HCT116 (cell line): ENCODE results near the gene ANKRD63. TPM values are rescaled to one million over a fixed set of nuclear protein-coding genes. Genes with fewer than 3 reads are reported as not detected.

Source experiments
- ATAC-seq: fragments of 200-7000 bp; cut with Tn5 transposase; 2 replicates; pipeline ENCODE4 v1.9.1; 2020; ENCODE audit warnings: mild to moderate bottlenecking, moderate library complexity
- BruUV-seq: library from RNA; stranded (reverse); fragments of 400-500 nt; replicated peaks from 2 replicates; lab custom pipeline; 2021; lab: Mats Ljungman, UMichigan
- CTCF ChIA-PET: fragments of 300-600 bp; sonication (Branson Sonifier 250); formaldehyde crosslinking; loops from one replicate; lab custom pipeline; 2021; ENCODE audit warnings: antibody characterized with exemption; lab: Charles Lee
- POLR2A ChIA-PET: fragments of 300-600, 350-600 bp; sonication (Branson Sonifier 250); formaldehyde crosslinking; loops from one replicate; lab custom pipeline; 2021; ENCODE audit warnings: antibody characterized with exemption; lab: Charles Lee
- RAD21 ChIA-PET, 2 experiments: fragments of 300-600 bp; sonication (Branson Sonifier 250); formaldehyde crosslinking; loops; one replicate each; lab custom pipeline; 2023; ENCODE audit warnings: low total read pairs in 2 of 2; ENCODE audit not compliant: uncharacterized antibody in 2 of 2, unreplicated experiment in 2 of 2, low non-redundant PET in 1 of 2; lab: Charles Lee
- DNase-seq: peaks from one replicate; pipeline ENCODE4 v3.0.0-alpha.2; 2010; ENCODE audit warnings: low read depth, low spot score
- H2AFZ ChIP-seq: fragments of 200-600 bp; shearing (Covaris generic), sonication (generic); 2 replicates; pipeline ENCODE4 v1.6.1; 2017; ENCODE audit warnings: low read depth, mixed run types, mixed read lengths, antibody characterized with exemption, low read length; ENCODE audit not compliant: poor library complexity, severe bottlenecking
- H3K27ac ChIP-seq: 2 replicates; pipeline ENCODE4 v1.5.1; 2012; ENCODE audit warnings: low read depth, low read length
- H3K27me3 ChIP-seq: fragments of 200-600 bp; sonication (generic); 2 replicates; pipeline ENCODE4 v1.6.1; 2016; ENCODE audit warnings: mixed run types, low read length, mixed read lengths; ENCODE audit not compliant: insufficient read depth
- H3K36me3 ChIP-seq, 2 experiments: fragments of 200-500 bp in 1 of 2; fragments of 200-600 bp in 1 of 2; sonication (Bioruptor generic) in 1 of 2; sonication (generic) in 1 of 2; 2 replicates each; pipeline versions ENCODE4 v1.5.1 to v1.6.1; 2014 to 2016; ENCODE audit warnings: low read length in 2 of 2, inconsistent platforms in 1 of 2, mixed read lengths in 1 of 2, mixed run types in 1 of 2; ENCODE audit not compliant: insufficient read depth in 2 of 2, control insufficient read depth in 1 of 2
- H3K4me1 ChIP-seq, 2 experiments: fragments of 200-600 bp in 1 of 2; sonication (generic) in 1 of 2; 2 replicates each; pipeline versions ENCODE4 v1.5.1 to v1.6.1; 2012 to 2017; ENCODE audit warnings: low read length in 2 of 2, inconsistent platforms in 1 of 2, mild to moderate bottlenecking in 1 of 2, mixed read lengths in 1 of 2, mixed run types in 1 of 2, moderate library complexity in 1 of 2; ENCODE audit not compliant: insufficient read depth in 2 of 2, control insufficient read depth in 1 of 2
- H3K4me2 ChIP-seq: fragments of 200-600 bp; sonication (generic); 2 replicates; pipeline ENCODE4 v1.6.1; 2017; ENCODE audit warnings: mixed run types, low read length, mixed read lengths
- H3K4me3 ChIP-seq, 2 experiments: fragments of 200-600 bp in 1 of 2; sonication (generic) in 1 of 2; replicated peaks in 1 of 2; 2 replicates each; pipeline ENCODE4 v1.5.1; 2011 to 2016; ENCODE audit warnings: low read length in 2 of 2, control low read depth in 1 of 2, low read depth in 1 of 2, mild to moderate bottlenecking in 1 of 2, mixed read lengths in 1 of 2, mixed run types in 1 of 2
- H3K79me2 ChIP-seq: fragments of 200-600 bp; sonication (generic); 2 replicates; pipeline ENCODE4 v1.6.1; 2017; ENCODE audit warnings: mild to moderate bottlenecking, mixed run types, low read length, moderate library complexity, mixed read lengths; ENCODE audit not compliant: insufficient read depth
- H3K9ac ChIP-seq: fragments of 200-600 bp; sonication (generic); 2 replicates; pipeline ENCODE4 v1.6.1; 2016; ENCODE audit warnings: low read length, mixed read lengths
- H3K9me2 ChIP-seq: fragments of 200-600 bp; sonication (generic), shearing (Covaris generic); 2 replicates; pipeline ENCODE4 v1.6.1; 2017; ENCODE audit warnings: mixed run types, mild to moderate bottlenecking, moderate library complexity; ENCODE audit not compliant: insufficient read depth
- H3K9me3 ChIP-seq, 2 experiments: fragments of 200-500 bp in 1 of 2; fragments of 200-600 bp in 1 of 2; sonication (Bioruptor generic) in 1 of 2; sonication (generic) in 1 of 2; 2 replicates each; pipeline ENCODE4 v1.6.1; 2014 to 2017; ENCODE audit warnings: low read length in 2 of 2, mixed read lengths in 2 of 2, inconsistent platforms in 1 of 2, low read depth in 1 of 2, mild to moderate bottlenecking in 1 of 2, mixed run types in 1 of 2, moderate library complexity in 1 of 2; ENCODE audit not compliant: control insufficient read depth in 1 of 2, insufficient read depth in 1 of 2
- H4K20me1 ChIP-seq: fragments of 200-600 bp; sonication (generic), shearing (Covaris generic); 2 replicates; pipeline ENCODE4 v1.6.1; 2017; ENCODE audit warnings: mixed run types, mild to moderate bottlenecking, moderate library complexity; ENCODE audit not compliant: insufficient read depth
- CBX3 ChIP-seq: IDR thresholded peaks from 2 replicates; pipeline ENCODE4 v1.6.1; 2012; ENCODE audit warnings: low read depth
- CTCF ChIP-seq, 3 experiments: fragments of 200-600 bp in 1 of 3; sonication (generic) in 1 of 3; IDR thresholded peaks in 2 of 3; conservative IDR thresholded peaks in 1 of 3; 2 replicates each; pipeline ENCODE4 v1.5.1; 2012 to 2017; ENCODE audit warnings: low read depth in 2 of 3, low read length in 2 of 3, antibody characterized with exemption in 1 of 3, borderline replicate concordance in 1 of 3, control low read depth in 1 of 3, mild to moderate bottlenecking in 1 of 3, mixed read lengths in 1 of 3, mixed run types in 1 of 3, moderate library complexity in 1 of 3; ENCODE audit not compliant: insufficient read depth in 1 of 3
- ELF1 ChIP-seq: IDR thresholded peaks from 2 replicates; pipeline ENCODE4 v1.6.1; 2012; ENCODE audit warnings: low read depth, borderline replicate concordance
- EZH2 ChIP-seq: fragments of 200-600 bp; sonication (generic); IDR thresholded peaks from 2 replicates; pipeline ENCODE4 v1.6.1; 2017; ENCODE audit warnings: antibody characterized with exemption, mixed run types
- EZH2phosphoT487 ChIP-seq: fragments of 200-600 bp; IDR thresholded peaks from 2 replicates; pipeline ENCODE4 v1.6.1; 2018; ENCODE audit warnings: antibody characterized with exemption, borderline replicate concordance
- FOSL1 ChIP-seq: IDR thresholded peaks from 2 replicates; pipeline ENCODE4 v1.6.1; 2012; ENCODE audit warnings: low read depth
- MAX ChIP-seq: IDR thresholded peaks from 2 replicates; pipeline ENCODE4 v1.6.1; 2012
- POLR2AphosphoS5 ChIP-seq: IDR thresholded peaks from 2 replicates; pipeline ENCODE4 v1.6.1; 2011; ENCODE audit warnings: mild to moderate bottlenecking, low read depth, low read length, moderate library complexity
- REST ChIP-seq: IDR thresholded peaks from 2 replicates; pipeline ENCODE4 v1.6.1; 2012; ENCODE audit warnings: low read depth
- SIN3A ChIP-seq: IDR thresholded peaks from 2 replicates; pipeline ENCODE4 v1.6.1; 2012; ENCODE audit warnings: low read depth
- SP1 ChIP-seq: IDR thresholded peaks from 2 replicates; pipeline ENCODE4 v1.6.1; 2012; ENCODE audit warnings: low read depth
- TCF7L2 ChIP-seq: IDR thresholded peaks from 2 replicates; pipeline ENCODE4 v1.7.0; 2011; ENCODE audit warnings: borderline replicate concordance, inconsistent platforms; ENCODE audit not compliant: insufficient read depth, insufficient read length; ENCODE audit errors: extremely low read depth
- YY1 ChIP-seq: IDR thresholded peaks from 2 replicates; pipeline ENCODE4 v1.6.1; 2011; ENCODE audit warnings: low read length, low read depth, moderate library complexity, mild to moderate bottlenecking; ENCODE audit not compliant: insufficient replicate concordance; ENCODE audit errors: extremely low read depth
- ZNF274 ChIP-seq: fragments of 200-500 bp; sonication (Bioruptor generic); IDR thresholded peaks from 2 replicates; pipeline ENCODE4 v1.6.1; 2014; ENCODE audit warnings: mild to moderate bottlenecking, low read depth, low read length, inconsistent platforms
- intact Hi-C: fragments of 100-400 bp; cut with micrococcal nuclease; formaldehyde crosslinking; loops from 2 replicates; pipeline ENCODE4 v1.10.0; 2022
- total RNA-seq: library from RNA; stranded (reverse); gene quantifications from one replicate; pipeline ENCODE4 v1.2.1, GENCODE V29; 2021; ENCODE audit not compliant: unreplicated experiment

Gene ANKRD63
- total RNA-seq, 1 experiment from 2014 or later = 0.89 TPM

- Histone ChIP-seq H3K4me3 (no peak overlapping the region), H3K27ac (no peak overlapping the region), H3K9me2 (no peaks in the 10 kb centered on the region), H4K20me1 (no peaks in the 10 kb centered on the region), H3K9me3 (no peaks in the 10 kb centered on the region), H3K4me1 (peaks cover 1 to 6% of the 10 kb centered on the region in 2 experiments; a peak in 1 of 4 replicates), H3K79me2 (no peaks in the 10 kb centered on the region), H3K36me3 (no peaks in the 10 kb centered on the region), H2AFZ (no peak overlapping the region), H3K4me2 (no peak overlapping the region), H3K27me3 (no peaks in the 10 kb centered on the region), H3K9ac (no peak overlapping the region)
- ChIA-PET CTCF (no interaction called here), POLR2A (no interaction called here), RAD21 (no interaction called here)
- no peak for ATAC-seq
- no peak for TF ChIP-seq ZNF274
- no peak for TF ChIP-seq EZH2phosphoT487
- TF ChIP-seq TCF7L2 = no peak
- no peak for TF ChIP-seq SIN3A
- TF ChIP-seq MAX = no peak
- TF ChIP-seq FOSL1 = no peak
- no peak for TF ChIP-seq YY1
- TF ChIP-seq CBX3 = no peak
- TF ChIP-seq ELF1 = no peak
- no peak for TF ChIP-seq CTCF (IDR thresholded peaks at IDR 0.05 in 2 of 3, conservative IDR thresholded peaks at IDR 0.05 in 1 of 3; ENCODE audit: borderline replicate concordance in 1 of 3, insufficient read depth in 1 of 3, low read depth in 2 of 3, low read length in 2 of 3)
- no peak for TF ChIP-seq SP1
- no peak for TF ChIP-seq POLR2AphosphoS5
- no peak for TF ChIP-seq REST
- TF ChIP-seq EZH2 = no peak
- intact Hi-C loops = no loop called here
- BruUV-seq = no TSS peak
- no peak for DNase-seq
Measured at GRCh38 chr15:40302981-40303380, 20.1 kb upstream of the ANKRD63 start.
